Endometrial microvascular endothelial cells (primary cell): ENCODE data around the gene GLRA3. TPM values are rescaled to one million over a fixed set of nuclear protein-coding genes. Genes with fewer than 3 reads are reported as not detected.
"Not testable (repeated sequence)": the region's sequence is repeated elsewhere in the genome, so short reads cannot be mapped to it uniquely, and the experiment has no call there.

Experiments
- in situ Hi-C: cut with HindIII; loops from 2 replicates; pipeline ENCODE4 v1.10.0; 2017; ENCODE audit warnings: low sequenced_read_pairs, low pct_unique_long_range_greater_than_20kb; ENCODE audit errors: inconsistent ontology term
- total RNA-seq: library from RNA; depleted of rRNA; stranded (reverse); fragments of >200 nt; gene quantifications from one replicate; pipeline ENCODE4 v1.2.3, GENCODE V29; 2015; ENCODE audit errors: inconsistent ontology term

Gene GLRA3
- total RNA-seq, 1 donor from 2014 or later: not detected

GRCh38 chr4:174826660-174827059 lies 2.4 kb downstream of the GLRA3 start:
- in situ Hi-C loops: no loop called here

DNA sequence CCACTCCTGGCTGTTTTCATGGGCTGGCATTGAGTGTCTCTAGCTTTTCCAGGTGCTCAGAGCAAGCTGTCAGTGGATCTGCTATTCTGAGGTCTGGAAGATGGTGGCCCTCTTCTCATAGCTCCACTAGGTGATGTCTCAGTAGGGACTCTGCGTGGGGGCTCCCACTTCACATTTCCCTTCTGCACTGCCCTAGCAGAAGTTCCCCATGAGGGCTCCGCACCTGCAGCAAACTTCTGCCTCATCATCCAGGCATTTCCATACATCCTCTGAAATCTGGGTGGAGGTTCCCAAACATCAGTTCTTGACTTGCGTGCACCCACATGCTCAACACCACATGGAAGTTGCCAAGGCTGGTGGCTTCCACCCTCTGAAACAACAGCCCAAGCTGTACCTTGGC lies 13.8 kb downstream of the GLRA3 start:
- in situ Hi-C loops: no loop called here

- in situ Hi-C loops: no loop called here
Observed at GRCh38 chr4:174813292-174813691, 15.8 kb downstream of the GLRA3 start.

DNA sequence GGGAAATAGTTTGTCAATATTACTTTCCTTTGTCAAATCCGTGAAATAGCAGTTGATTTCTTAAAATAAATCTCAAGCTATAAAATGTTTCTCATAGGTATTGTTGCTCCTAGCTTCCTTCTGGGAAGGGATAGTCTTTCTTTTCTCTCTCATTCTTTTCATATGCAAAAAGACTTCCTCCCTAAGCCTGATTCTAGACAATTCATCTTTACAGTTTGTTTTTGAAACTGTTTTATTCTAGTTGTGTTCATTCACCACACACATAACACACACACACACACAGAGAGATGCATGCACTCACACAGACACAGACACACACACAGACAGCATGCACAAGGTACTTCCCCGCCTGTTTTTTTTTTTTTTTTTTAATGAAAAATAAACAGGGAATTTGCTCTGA lies 18.2 kb downstream of the GLRA3 start:
- in situ Hi-C loops: no loop called here

DNA sequence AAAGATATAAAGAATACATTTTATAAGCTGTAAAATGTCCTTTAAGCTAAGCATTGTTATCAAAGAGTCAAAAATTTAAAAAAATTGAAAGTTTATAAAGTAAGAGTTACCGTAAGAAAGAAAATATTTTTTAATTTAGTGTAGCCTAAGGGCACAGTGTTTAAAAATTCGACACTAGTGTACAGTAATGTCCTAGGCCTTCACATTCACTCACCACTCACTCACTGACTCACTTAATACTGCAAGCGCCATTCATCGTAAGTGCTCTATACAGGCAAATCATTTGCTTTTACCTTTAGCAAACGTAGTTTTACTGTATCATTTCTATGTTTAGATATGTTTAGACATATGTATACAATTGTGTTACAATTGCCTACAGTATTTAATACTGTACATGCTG lies 20.2 kb downstream of the GLRA3 start:
- in situ Hi-C loops: no loop called here

GRCh38 chr4:174808119-174808518 lies 20.9 kb downstream of the GLRA3 start:
- in situ Hi-C loops: no loop called here

- in situ Hi-C loops: no loop called here
Observed at GRCh38 chr4:174805746-174806145, 23.3 kb downstream of the GLRA3 start.

DNA sequence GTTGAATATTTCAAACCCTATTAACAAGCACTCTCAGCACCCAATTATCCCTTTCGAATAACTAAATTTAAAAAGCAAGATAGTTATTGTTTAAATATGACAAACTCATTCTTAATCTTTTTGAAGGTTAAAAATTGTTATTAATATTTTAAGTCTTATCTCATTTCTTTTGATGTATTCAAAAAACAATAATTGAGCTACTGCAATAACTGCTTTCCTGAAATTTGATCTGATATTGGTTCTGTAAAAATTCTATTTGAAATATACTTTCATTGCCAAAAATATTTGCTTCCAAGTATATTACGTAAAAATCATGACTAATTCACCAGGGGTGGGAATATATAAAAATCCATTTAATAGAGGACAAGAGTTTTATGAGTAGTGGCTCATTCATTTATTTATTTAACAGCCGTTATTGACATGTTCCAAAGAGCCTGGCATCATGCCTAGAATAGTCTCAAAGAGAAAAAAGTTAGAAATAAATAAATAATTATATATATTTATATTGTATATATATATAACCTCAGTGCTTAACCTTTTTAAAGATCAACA lies 34.4 kb downstream of the GLRA3 start:
- in situ Hi-C loops: no loop called here

DNA sequence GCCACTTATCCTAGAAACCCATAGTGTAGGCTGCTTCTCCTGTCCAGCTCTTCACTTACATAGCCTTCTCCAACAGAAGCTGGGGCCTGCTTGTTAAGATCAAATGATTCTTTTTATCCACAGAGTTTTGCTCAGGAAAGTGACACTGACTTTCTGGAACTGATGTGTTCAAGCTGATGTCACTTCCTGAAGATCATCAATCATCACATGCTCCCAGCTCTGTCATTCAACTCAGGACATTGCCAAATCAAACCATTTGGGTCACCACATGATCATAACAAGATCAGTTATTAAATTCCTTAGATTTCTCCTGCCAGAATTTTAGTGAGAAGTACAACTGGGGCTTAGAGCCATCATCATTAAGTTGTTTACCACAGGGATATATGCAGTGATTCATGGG lies 39.4 kb downstream of the GLRA3 start:
- in situ Hi-C loops: no loop called here

GRCh38 chr4:174778274-174778986 lies 50.6 kb downstream of the GLRA3 start:
- in situ Hi-C loops: not testable (repeated sequence)

DNA sequence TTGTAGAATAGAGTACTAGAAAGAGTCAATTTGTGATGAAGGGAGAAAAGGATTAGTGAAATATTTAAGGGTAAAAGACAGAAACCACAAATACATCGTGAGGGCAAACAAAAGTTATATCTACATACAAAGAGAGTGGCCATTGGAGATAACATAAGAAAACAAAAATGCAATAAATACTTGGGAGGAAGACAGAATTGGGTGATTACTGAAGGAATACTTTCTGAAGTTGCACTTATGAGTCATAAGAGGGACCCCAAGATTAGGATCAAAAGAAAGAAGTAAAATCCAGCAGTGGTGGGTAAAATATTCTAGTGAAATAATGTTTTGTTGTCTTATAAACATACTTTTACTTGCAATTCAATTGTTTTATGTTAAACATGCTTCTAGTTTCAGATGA lies 53.7 kb downstream of the GLRA3 start:
- in situ Hi-C loops: no loop called here

GRCh38 chr4:174764105-174764729 lies 64.8 kb downstream of the GLRA3 start:
- in situ Hi-C loops: no loop called here

GRCh38 chr4:174763454-174764104 lies 65.5 kb downstream of the GLRA3 start:
- in situ Hi-C loops: no loop called here

- in situ Hi-C loops: no loop called here
Observed at GRCh38 chr4:174761451-174761850, 67.6 kb downstream of the GLRA3 start.

- in situ Hi-C loops: no loop called here
Observed at GRCh38 chr4:174757736-174758135, 71.3 kb downstream of the GLRA3 start.

- in situ Hi-C loops: no loop called here
Observed at GRCh38 chr4:174753021-174753420, 76.0 kb downstream of the GLRA3 start.

GRCh38 chr4:174752026-174752425 lies 77.0 kb downstream of the GLRA3 start:
- in situ Hi-C loops: no loop called here

DNA sequence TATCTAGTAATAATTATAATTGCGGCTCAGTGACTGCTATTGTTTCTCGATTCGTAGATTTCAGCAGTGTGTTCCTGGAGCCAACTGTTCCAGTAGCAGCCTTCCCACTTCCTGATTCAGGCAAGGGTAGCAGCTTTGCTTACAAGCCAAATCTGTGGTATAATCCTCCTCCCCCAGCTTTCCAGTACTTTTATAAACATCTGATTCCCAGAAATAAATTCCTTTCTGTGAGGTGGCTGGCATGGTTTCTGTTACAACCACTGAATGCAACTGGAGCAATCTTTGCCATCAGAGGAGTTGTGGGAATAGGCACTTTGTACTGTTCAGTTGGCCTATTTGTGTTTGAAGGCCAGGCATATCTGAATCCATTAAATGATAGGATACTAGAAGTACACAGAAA lies 80.0 kb downstream of the GLRA3 start:
- in situ Hi-C loops: no loop called here

- in situ Hi-C loops: no loop called here
Observed at GRCh38 chr4:174746710-174747109, 82.3 kb downstream of the GLRA3 start.

GRCh38 chr4:174742561-174742960 lies 86.5 kb downstream of the GLRA3 start:
- in situ Hi-C loops: no loop called here
